SK-N-SH (cell line): ENCODE measurements around the gene NDUFA9. TPM values are rescaled to one million over a fixed set of nuclear protein-coding genes. Genes with fewer than 3 reads are reported as not detected.

Experiments
- CTCF ChIA-PET: fragments of 300-600, 350-600 bp; formaldehyde crosslinking; extraction: SDS; loops from one replicate; lab custom pipeline; 2021; lab: Yijun Ruan, JAX
- POLR2A ChIA-PET: fragments of 350-600 bp; sonication (Branson Sonifier 250); formaldehyde crosslinking; extraction: SDS; loops from one replicate; lab custom pipeline; 2020; ENCODE audit warnings: antibody characterized with exemption, inconsistent platforms; lab: Yijun Ruan, JAX
- DNase-seq: peaks from one replicate; pipeline ENCODE4 v3.0.0; 2012
- H2AFZ ChIP-seq: fragments of 200-600 bp; sonication (generic); 2 replicates; pipeline ENCODE4 v1.8.1; 2016; ENCODE audit warnings: antibody characterized with exemption, mild to moderate bottlenecking, low read depth
- H3F3A ChIP-seq: fragments of 200-600 bp; sonication (generic); replicated peaks from 2 replicates; pipeline ENCODE3; 2016; ENCODE audit warnings: antibody characterized with exemption, mild to moderate bottlenecking; ENCODE audit not compliant: insufficient read depth
- H3K27ac ChIP-seq, 2 experiments: fragments of 200-500 bp in 1 of 2; fragments of 200-600 bp in 1 of 2; sonication (Bioruptor generic) in 1 of 2; sonication (generic), shearing (Covaris generic) in 1 of 2; 2 replicates each; pipeline versions ENCODE4 v1.5.1 to v1.6.1; 2014 to 2016; ENCODE audit warnings: low read depth in 2 of 2, inconsistent platforms in 1 of 2, low read length in 1 of 2, mild to moderate bottlenecking in 1 of 2, mixed read lengths in 1 of 2
- H3K27me3 ChIP-seq: fragments of 200-600 bp; sonication (generic), shearing (Covaris generic); 2 replicates; pipeline ENCODE4 v1.6.1; 2016; ENCODE audit warnings: mixed run types; ENCODE audit not compliant: insufficient read depth
- H3K36me3 ChIP-seq, 2 experiments: fragments of 200-500 bp in 1 of 2; fragments of 200-600 bp in 1 of 2; sonication (Bioruptor generic) in 1 of 2; sonication (generic) in 1 of 2; replicated peaks in 1 of 2; 2 replicates each; pipeline versions ENCODE3 to v1.5.1; 2014 to 2016; ENCODE audit warnings: low read length in 1 of 2, mild to moderate bottlenecking in 1 of 2; ENCODE audit not compliant: insufficient read depth in 2 of 2, control insufficient read depth in 1 of 2
- H3K4me1 ChIP-seq, 2 experiments: fragments of 200-500 bp in 1 of 2; fragments of 200-600 bp in 1 of 2; sonication (Bioruptor generic) in 1 of 2; sonication (generic), shearing (Covaris generic) in 1 of 2; 2 replicates each; pipeline versions ENCODE4 v1.5.1 to v1.6.1; 2014 to 2016; ENCODE audit warnings: low read depth in 1 of 2, low read length in 1 of 2, mixed run types in 1 of 2; ENCODE audit not compliant: insufficient read depth in 2 of 2, control insufficient read depth in 1 of 2
- H3K4me2 ChIP-seq: fragments of 200-600 bp; sonication (generic), shearing (Covaris generic); 2 replicates; pipeline ENCODE4 v1.6.1; 2017; ENCODE audit warnings: mixed run types
- H3K4me3 ChIP-seq, 2 experiments: fragments of 200-500 bp in 1 of 2; fragments of 200-600 bp in 1 of 2; sonication (Bioruptor generic) in 1 of 2; sonication (generic), shearing (Covaris generic) in 1 of 2; 2 replicates each; pipeline versions ENCODE4 v1.5.1 to v1.8.1; 2014 to 2016; ENCODE audit warnings: low read depth in 2 of 2, inconsistent platforms in 1 of 2, low read length in 1 of 2, mild to moderate bottlenecking in 1 of 2, mixed read lengths in 1 of 2, moderate library complexity in 1 of 2
- H3K79me2 ChIP-seq: fragments of 200-600 bp; sonication (generic); 2 replicates; pipeline ENCODE4 v1.8.1; 2017; ENCODE audit warnings: mild to moderate bottlenecking; ENCODE audit not compliant: insufficient read depth
- H3K9ac ChIP-seq: fragments of 200-600 bp; sonication (generic); 2 replicates; pipeline ENCODE4 v1.6.1; 2017; ENCODE audit warnings: mixed run types
- H3K9me2 ChIP-seq: fragments of 200-600 bp; sonication (generic); 2 replicates; pipeline ENCODE4 v1.6.1; 2017; ENCODE audit warnings: mixed run types
- H3K9me3 ChIP-seq: fragments of 200-600 bp; sonication (generic); 2 replicates; pipeline ENCODE4 v1.6.1; 2017; ENCODE audit warnings: mixed run types, mild to moderate bottlenecking, moderate library complexity
- H4K20me1 ChIP-seq: fragments of 200-600 bp; sonication (generic); 2 replicates; pipeline ENCODE4 v1.6.1; 2017; ENCODE audit warnings: mild to moderate bottlenecking, mixed run types; ENCODE audit not compliant: insufficient read depth
- CHD2 ChIP-seq: fragments of 150-350 bp; IDR thresholded peaks from 2 replicates; pipeline ENCODE4 v1.6.1; 2018; ENCODE audit warnings: low read length; ENCODE audit not compliant: partially characterized antibody
- EP300 ChIP-seq, 2 experiments: IDR thresholded peaks; 2 replicates each; pipeline versions ENCODE4 v1.4.0 to v1.6.1; 2012; ENCODE audit warnings: borderline replicate concordance in 1 of 2, low read depth in 1 of 2, low read length in 1 of 2
- FOXJ3 ChIP-seq: sonication (generic); formaldehyde crosslinking; IDR thresholded peaks from 2 replicates; pipeline ENCODE4 v1.5.1; 2020; ENCODE audit warnings: mild to moderate bottlenecking, missing genetic modification reagents
- FOXM1 ChIP-seq: IDR thresholded peaks from 2 replicates; pipeline ENCODE4 v1.4.0; 2012; ENCODE audit warnings: low read depth, mild to moderate bottlenecking
- GABPA ChIP-seq: IDR thresholded peaks from 2 replicates; pipeline ENCODE4 v1.4.0; 2012; ENCODE audit warnings: low read depth, mild to moderate bottlenecking
- JUND ChIP-seq: IDR thresholded peaks from 2 replicates; pipeline ENCODE4 v1.4.0; 2012
- MEF2A ChIP-seq: IDR thresholded peaks from 2 replicates; pipeline ENCODE4 v1.4.0; 2012; ENCODE audit warnings: low read depth, borderline replicate concordance
- MXI1 ChIP-seq: IDR thresholded peaks from 2 replicates; pipeline ENCODE4 v1.6.1; 2012; ENCODE audit warnings: mild to moderate bottlenecking, low read depth, low read length, improper control_type of control experiment
- NRF1 ChIP-seq: IDR thresholded peaks from 2 replicates; pipeline ENCODE4 v1.6.1; 2012; ENCODE audit warnings: low read depth, mild to moderate bottlenecking, low read length
- POLR2AphosphoS5 ChIP-seq: IDR thresholded peaks from 2 replicates; pipeline ENCODE4 v1.6.1; 2012; ENCODE audit warnings: low read depth, low read length
- RCOR1 ChIP-seq: fragments of 150-350 bp; IDR thresholded peaks from 2 replicates; pipeline ENCODE4 v1.6.1; 2017; ENCODE audit warnings: antibody characterized with exemption, low read length
- RFX5 ChIP-seq: IDR thresholded peaks from 2 replicates; pipeline ENCODE4 v1.6.1; 2012; ENCODE audit warnings: mild to moderate bottlenecking, improper control_type of control experiment, low read length
- SIN3A ChIP-seq: IDR thresholded peaks from 2 replicates; pipeline ENCODE4 v1.6.1; 2012; ENCODE audit warnings: low read depth, mild to moderate bottlenecking, low read length, moderate library complexity, borderline replicate concordance
- TAF1 ChIP-seq: IDR thresholded peaks from 2 replicates; pipeline ENCODE4 v1.6.1; 2012; ENCODE audit warnings: low read depth, mild to moderate bottlenecking, low read length, moderate library complexity, borderline replicate concordance
- TCF12 ChIP-seq: IDR thresholded peaks from 2 replicates; pipeline ENCODE4 v1.4.0; 2012
- TEAD4 ChIP-seq: IDR thresholded peaks from 2 replicates; pipeline ENCODE4 v1.4.0; 2012; ENCODE audit warnings: mild to moderate bottlenecking, borderline replicate concordance; ENCODE audit not compliant: insufficient read depth
- WGBS: methylation state at CpG from one replicate; pipeline ENCODE4 v1.1.6; 2017; ENCODE audit warnings: low lambda C conversion rate; 5-methylcytosine and 5-hydroxymethylcytosine counted together
- polyA plus RNA-seq, 3 experiments: library from polyadenylated mRNA; depleted of rRNA; stranded (reverse); fragments of >200 nt; gene quantifications; 2 replicates each; pipeline ENCODE4 v1.2.3, GENCODE V29; 2012
- TF ChIP-seq, protein P1 (sequence below): fragments of 150-350 bp; IDR thresholded peaks from 2 replicates; pipeline ENCODE4 v1.6.1; 2016; ENCODE audit warnings: mild to moderate bottlenecking, low read depth, low read length
- TF ChIP-seq, protein P2 (sequence below): IDR thresholded peaks from 2 replicates; pipeline ENCODE4 v1.4.0; 2012; ENCODE audit warnings: low read depth
- TF ChIP-seq, protein P3 (sequence below): fragments of 150-350 bp; IDR thresholded peaks from 2 replicates; pipeline ENCODE4 v1.6.1; 2017; ENCODE audit warnings: antibody characterized with exemption, low read length, low read depth, borderline replicate concordance
- TF ChIP-seq, protein P4 (sequence below): IDR thresholded peaks from 2 replicates; pipeline ENCODE4 v1.4.0; 2012; ENCODE audit warnings: low read depth, borderline replicate concordance

The NDUFA9 gene
- polyA plus RNA-seq, 1 of the 3 experiments (the other 2 are of a cell fraction): 53.0 TPM

DNA sequence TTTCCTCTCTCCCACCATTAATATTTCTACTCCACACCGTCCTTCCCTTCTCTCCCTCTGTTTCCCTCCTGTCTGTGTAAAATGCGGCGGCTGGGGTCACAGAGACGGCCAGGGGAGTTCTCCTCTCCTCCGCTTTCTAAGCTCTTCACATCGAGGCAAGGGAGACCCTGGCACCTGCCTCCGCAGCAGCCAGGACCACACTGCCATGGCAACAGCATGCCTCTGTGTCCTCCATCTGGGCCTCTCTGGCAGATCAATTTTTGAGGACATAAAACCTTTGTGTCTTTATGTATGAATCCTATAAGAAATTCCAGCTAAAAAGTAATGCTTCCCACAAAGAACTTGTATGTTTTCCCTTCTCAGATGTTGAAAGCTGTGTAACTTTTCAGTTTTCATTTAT is 45.5 kb upstream of the NDUFA9 start:
- Histone ChIP-seq H3K9me3 (no peaks in the 10 kb centered on the region), H3K9me2 (no peaks in the 10 kb centered on the region), H3K4me1 (peaks cover 0 to 19% of the 10 kb centered on the region in 2 experiments; a peak in 2 of 4 replicates), H4K20me1 (no peaks in the 10 kb centered on the region), H3K9ac (no peak overlapping the region), H3F3A (no peaks in the 10 kb centered on the region), H3K27me3 (peaks cover 31% of the 10 kb centered on the region; the same call in 1 of the 2 replicates), H3K36me3 (peaks cover 0 to 2% of the 10 kb centered on the region in 2 experiments), H3K27ac (no peak overlapping the region), H3K4me3 (no peak overlapping the region), H2AFZ (no peak overlapping the region), H3K4me2 (no peak overlapping the region), H3K79me2 (peaks cover 12% of the 10 kb centered on the region)
- CTCF ChIA-PET: interaction anchor here (0.9 to 2.9 kb wide), 6 partner anchors 10 to 159 kb away, joined by 3 to 21 read pairs (median 4); partner anchors contain the start of genes AKAP3 and NDUFA9
- POLR2A ChIA-PET: no interaction called here
- TF ChIP-seq RCOR1: no peak
- TF ChIP-seq CHD2: no peak
- no peak for TF ChIP-seq NRF1
- no peak for TF ChIP-seq FOXM1
- TF ChIP-seq, protein P1, sequence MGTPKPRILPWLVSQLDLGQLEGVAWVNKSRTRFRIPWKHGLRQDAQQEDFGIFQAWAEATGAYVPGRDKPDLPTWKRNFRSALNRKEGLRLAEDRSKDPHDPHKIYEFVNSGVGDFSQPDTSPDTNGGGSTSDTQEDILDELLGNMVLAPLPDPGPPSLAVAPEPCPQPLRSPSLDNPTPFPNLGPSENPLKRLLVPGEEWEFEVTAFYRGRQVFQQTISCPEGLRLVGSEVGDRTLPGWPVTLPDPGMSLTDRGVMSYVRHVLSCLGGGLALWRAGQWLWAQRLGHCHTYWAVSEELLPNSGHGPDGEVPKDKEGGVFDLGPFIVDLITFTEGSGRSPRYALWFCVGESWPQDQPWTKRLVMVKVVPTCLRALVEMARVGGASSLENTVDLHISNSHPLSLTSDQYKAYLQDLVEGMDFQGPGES: no peak
- TF ChIP-seq JUND: no peak
- TF ChIP-seq, protein P2, sequence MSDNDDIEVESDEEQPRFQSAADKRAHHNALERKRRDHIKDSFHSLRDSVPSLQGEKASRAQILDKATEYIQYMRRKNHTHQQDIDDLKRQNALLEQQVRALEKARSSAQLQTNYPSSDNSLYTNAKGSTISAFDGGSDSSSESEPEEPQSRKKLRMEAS: no peak
- TF ChIP-seq, protein P3, sequence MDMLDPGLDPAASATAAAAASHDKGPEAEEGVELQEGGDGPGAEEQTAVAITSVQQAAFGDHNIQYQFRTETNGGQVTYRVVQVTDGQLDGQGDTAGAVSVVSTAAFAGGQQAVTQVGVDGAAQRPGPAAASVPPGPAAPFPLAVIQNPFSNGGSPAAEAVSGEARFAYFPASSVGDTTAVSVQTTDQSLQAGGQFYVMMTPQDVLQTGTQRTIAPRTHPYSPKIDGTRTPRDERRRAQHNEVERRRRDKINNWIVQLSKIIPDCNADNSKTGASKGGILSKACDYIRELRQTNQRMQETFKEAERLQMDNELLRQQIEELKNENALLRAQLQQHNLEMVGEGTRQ: no peak
- TF ChIP-seq EP300 (IDR thresholded peaks at IDR 0.05; ENCODE audit: borderline replicate concordance in 1 of 2, low read depth in 1 of 2, low read length in 1 of 2): no peak
- TF ChIP-seq GABPA: no peak
- no peak for TF ChIP-seq POLR2AphosphoS5
- TF ChIP-seq SIN3A: no peak
- DNase-seq: no peak
- 22% methylated on average over 7 of the region's 7 CpGs for WGBS

DNA sequence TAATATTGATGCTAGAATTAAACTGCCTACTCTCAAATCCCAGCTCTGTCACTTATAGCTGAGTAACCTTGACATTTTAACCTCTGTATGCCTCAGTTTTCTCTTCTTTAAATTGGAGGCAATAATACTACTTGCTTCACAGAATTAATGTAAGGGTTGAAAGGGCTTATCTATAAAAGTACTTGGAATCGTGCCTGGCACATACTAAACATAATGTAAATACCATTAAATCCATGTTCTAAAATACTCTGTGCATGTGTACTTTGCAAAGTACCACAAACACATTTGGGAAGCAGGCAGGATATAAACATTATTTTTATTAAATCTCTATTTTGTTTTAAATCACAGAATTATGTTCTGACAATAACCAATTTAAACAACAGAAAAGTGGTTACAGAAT is 45.0 kb upstream of the NDUFA9 start:
- Histone ChIP-seq H3K79me2 (peaks cover 12% of the 10 kb centered on the region), H4K20me1 (no peaks in the 10 kb centered on the region), H3K4me2 (no peak overlapping the region), H3F3A (no peaks in the 10 kb centered on the region), H3K4me3 (no peak overlapping the region), H3K36me3 (peaks cover 0 to 2% of the 10 kb centered on the region in 2 experiments), H3K27me3 (peaks cover 28% of the 10 kb centered on the region; the same call in 1 of the 2 replicates), H3K9me3 (no peaks in the 10 kb centered on the region), H3K27ac (no peak overlapping the region), H3K9ac (no peak overlapping the region), H2AFZ (no peak overlapping the region), H3K9me2 (no peaks in the 10 kb centered on the region), H3K4me1 (peaks cover 0 to 19% of the 10 kb centered on the region in 2 experiments; a peak in 2 of 4 replicates)
- WGBS: 0% methylated on average over 1 of the region's 1 CpG
- DNase-seq: no peak
- TF ChIP-seq JUND: no peak
- TF ChIP-seq TEAD4: no peak
- TF ChIP-seq MEF2A: no peak
- TF ChIP-seq RFX5: no peak
- TF ChIP-seq TCF12: no peak
- TF ChIP-seq FOXJ3 (CRISPR knock-in tag): no peak
- no peak for TF ChIP-seq TAF1
- TF ChIP-seq, protein P4, sequence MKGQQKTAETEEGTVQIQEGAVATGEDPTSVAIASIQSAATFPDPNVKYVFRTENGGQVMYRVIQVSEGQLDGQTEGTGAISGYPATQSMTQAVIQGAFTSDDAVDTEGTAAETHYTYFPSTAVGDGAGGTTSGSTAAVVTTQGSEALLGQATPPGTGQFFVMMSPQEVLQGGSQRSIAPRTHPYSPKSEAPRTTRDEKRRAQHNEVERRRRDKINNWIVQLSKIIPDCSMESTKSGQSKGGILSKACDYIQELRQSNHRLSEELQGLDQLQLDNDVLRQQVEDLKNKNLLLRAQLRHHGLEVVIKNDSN: no peak
- no peak for TF ChIP-seq MXI1
- ChIA-PET POLR2A (no interaction called here), CTCF (interaction anchor here (0.6 to 2.9 kb wide), 25 partner anchors 7 to 158 kb away, joined by 3 to 28 read pairs (median 8); partner anchors contain the start of genes AKAP3 and NDUFA9)
